ENCODE data around the gene TFAP2A. TPM values are rescaled to one million over a fixed set of nuclear protein-coding genes. Genes with fewer than 3 reads are reported as not detected.

Gene TFAP2A
- total and polyA plus RNA-seq, 7 donors, result 0.13 to 0.36 (median 0.27) TPM; not detected in 2

- 31 to 36% methylated on average over 20 of the region's 20 CpGs for WGBS, 2 donors
- no peak for DNase-seq
- Histone ChIP-seq H3K27me3 (peaks cover 9 to 88% (median 61%) of the 10 kb centered on the region in 3 donors), H3K9me3 (no peaks in the 10 kb centered on the region), H3K4me1 (peaks cover 0 to 8% (median 7%) of the 10 kb centered on the region in 4 donors), H3K36me3 (no peaks in the 10 kb centered on the region), H3K4me3 (no peak overlapping the region), H3K27ac (no peak overlapping the region)
- TF ChIP-seq CTCF (IDR thresholded peaks at IDR 0.05) (no peak), EP300 (IDR thresholded peaks at IDR 0.05) (no peak), POLR2A (IDR thresholded peaks at IDR 0.05) (no peak), POLR2AphosphoS5 (IDR thresholded peaks at IDR 0.05) (no peak)
- intact Hi-C loops (cut with DNase I), result no loop called here
Measured at GRCh38 chr6:10398446-10399218, 16.2 kb downstream of the TFAP2A start.

- TF ChIP-seq POLR2A (IDR thresholded peaks at IDR 0.05), result no peak
- TF ChIP-seq POLR2AphosphoS5 (IDR thresholded peaks at IDR 0.05), result no peak
- no peak for TF ChIP-seq EP300 (IDR thresholded peaks at IDR 0.05)
- no peak for TF ChIP-seq CTCF (IDR thresholded peaks at IDR 0.05)
- H3K27ac ChIP-seq, result no peak overlapping the region
- H3K36me3 ChIP-seq, result no peaks in the 10 kb centered on the region
- DNase-seq, result no peak
- H3K9me3 ChIP-seq, result no peaks in the 10 kb centered on the region
- H3K4me3 ChIP-seq, result no peak overlapping the region
- intact Hi-C loops (cut with DNase I), result no loop called here
- peaks cover 0 to under 1% (median under 1%) of the 10 kb centered on the region in 4 donors for H3K4me1 ChIP-seq
- H3K27me3 ChIP-seq, result peaks cover 12 to 95% (median 68%) of the 10 kb centered on the region in 3 donors
- 17% methylated on average over 28 of the region's 28 CpGs for WGBS, 2 donors
Measured at GRCh38 chr6:10397756-10398445, 17.0 kb downstream of the TFAP2A start.

GRCh38 chr6:10396785-10397184 lies 18.1 kb downstream of the TFAP2A start:
- WGBS, 2 donors, result 42 to 63% methylated on average over 3 of the region's 3 CpGs
- no peaks in the 10 kb centered on the region for H3K36me3 ChIP-seq
- H3K4me3 ChIP-seq, result no peak overlapping the region
- no peak overlapping the region for H3K27ac ChIP-seq
- intact Hi-C loops (cut with DNase I), result no loop called here
- no peak for DNase-seq
- no peak for TF ChIP-seq EP300 (IDR thresholded peaks at IDR 0.05)
- peaks cover 16 to 96% (median 76%) of the 10 kb centered on the region in 3 donors for H3K27me3 ChIP-seq
- no peaks in the 10 kb centered on the region for H3K9me3 ChIP-seq
- no peaks in the 10 kb centered on the region for H3K4me1 ChIP-seq

- Histone ChIP-seq H3K4me1 (no peaks in the 10 kb centered on the region), H3K4me3 (no peak overlapping the region), H3K27ac (no peak overlapping the region), H3K9me3 (no peaks in the 10 kb centered on the region), H3K27me3 (peaks cover 16 to 100% (median 83%) of the 10 kb centered on the region in 3 donors), H3K36me3 (no peaks in the 10 kb centered on the region)
- intact Hi-C loops (cut with DNase I), result no loop called here
- 7 to 11% methylated on average over 14 of the region's 14 CpGs for WGBS, 2 donors
- no peak for DNase-seq
- TF ChIP-seq POLR2AphosphoS5 (IDR thresholded peaks at IDR 0.05) (no peak), POLR2A (IDR thresholded peaks at IDR 0.05) (no peak), CTCF (IDR thresholded peaks at IDR 0.05) (no peak), EP300 (IDR thresholded peaks at IDR 0.05) (no peak)
Measured at GRCh38 chr6:10395704-10396546, 18.9 kb downstream of the TFAP2A start.
